KMS-11 (cell line): ENCODE data around the gene RARB.

Source experiments
- H2AFZ ChIP-seq: fragments of 200-600 bp; sonication (generic); 2 replicates; pipeline ENCODE4 v1.6.1; 2016; ENCODE audit warnings: antibody characterized with exemption, mixed run types, low read depth
- H3K27ac ChIP-seq: fragments of 200-600 bp; sonication (generic); 2 replicates; pipeline ENCODE4 v1.6.1; 2016; ENCODE audit warnings: mild to moderate bottlenecking, mixed run types
- H3K27me3 ChIP-seq: fragments of 200-600 bp; sonication (generic); 2 replicates; pipeline ENCODE4 v1.6.1; 2017; ENCODE audit warnings: mild to moderate bottlenecking, low read depth, mixed run types, moderate library complexity; ENCODE audit not compliant: insufficient read depth
- H3K36me3 ChIP-seq: fragments of 200-600 bp; sonication (generic); 2 replicates; pipeline ENCODE4 v1.6.1; 2017; ENCODE audit warnings: mild to moderate bottlenecking, mixed run types; ENCODE audit not compliant: insufficient read depth
- H3K4me1 ChIP-seq: fragments of 200-600 bp; sonication (generic); 2 replicates; pipeline ENCODE4 v1.6.1; 2016; ENCODE audit warnings: mild to moderate bottlenecking, low read depth, mixed run types; ENCODE audit not compliant: poor library complexity, severe bottlenecking
- H3K4me2 ChIP-seq: fragments of 200-600 bp; sonication (generic); 2 replicates; pipeline ENCODE4 v1.7.0; 2016; ENCODE audit warnings: mild to moderate bottlenecking, mixed run types
- H3K4me3 ChIP-seq: fragments of 200-600 bp; sonication (generic); IDR thresholded peaks from 2 replicates; pipeline ENCODE4 v1.6.1; 2017; ENCODE audit warnings: low read depth, low read length, mixed read lengths; ENCODE audit not compliant: insufficient read depth
- H3K79me2 ChIP-seq: fragments of 200-600 bp; sonication (generic); 2 replicates; pipeline ENCODE4 v1.6.1; 2016; ENCODE audit warnings: low read depth, mixed run types; ENCODE audit not compliant: insufficient read depth
- H3K9ac ChIP-seq: fragments of 200-600 bp; sonication (generic); 2 replicates; pipeline ENCODE4 v1.6.1; 2016; ENCODE audit warnings: mild to moderate bottlenecking, mixed run types
- H4K20me1 ChIP-seq: fragments of 200-600 bp; sonication (generic); 2 replicates; pipeline ENCODE4 v1.6.1; 2016; ENCODE audit warnings: mild to moderate bottlenecking, mixed run types; ENCODE audit not compliant: insufficient read depth
- TF ChIP-seq, protein P1 (sequence below): fragments of 200-600 bp; sonication (generic); conservative IDR thresholded peaks from 2 replicates; pipeline ENCODE4 v1.6.1; 2017; ENCODE audit warnings: low read depth, mild to moderate bottlenecking, antibody characterized with exemption, low read length, moderate library complexity, mixed read lengths

The RARB gene

DNA sequence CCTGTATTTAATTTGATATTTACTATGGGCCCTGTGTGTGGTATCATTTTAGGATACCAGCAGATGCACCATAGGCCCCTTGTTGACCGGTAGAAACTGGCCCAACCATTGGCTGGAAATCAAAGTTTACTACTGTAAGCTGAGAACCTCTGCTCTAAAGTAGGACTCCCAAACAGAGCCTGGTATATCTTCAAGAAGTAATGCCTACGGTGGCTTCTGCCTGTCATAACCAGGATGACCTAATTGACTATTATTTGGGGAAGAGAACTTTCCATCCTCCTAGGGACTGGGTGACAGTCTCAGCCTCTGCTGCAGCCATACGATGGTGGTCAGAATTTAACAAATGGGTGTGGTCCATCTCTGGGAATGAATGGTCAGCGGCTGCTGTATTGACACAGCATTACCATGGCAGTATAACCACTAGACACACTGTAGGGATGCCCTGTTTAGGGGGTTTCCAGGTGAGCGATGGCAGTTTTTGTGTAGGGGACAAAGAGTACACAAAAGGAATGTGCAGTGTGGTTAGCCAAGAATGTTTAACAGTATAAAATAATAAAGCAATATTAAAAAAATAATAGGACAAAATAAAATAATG, 37.3 kb downstream of the RARB start:
- Histone ChIP-seq H3K27ac (no peak overlapping the region), H3K4me2 (no peak overlapping the region), H3K9ac (no peak overlapping the region)

DNA sequence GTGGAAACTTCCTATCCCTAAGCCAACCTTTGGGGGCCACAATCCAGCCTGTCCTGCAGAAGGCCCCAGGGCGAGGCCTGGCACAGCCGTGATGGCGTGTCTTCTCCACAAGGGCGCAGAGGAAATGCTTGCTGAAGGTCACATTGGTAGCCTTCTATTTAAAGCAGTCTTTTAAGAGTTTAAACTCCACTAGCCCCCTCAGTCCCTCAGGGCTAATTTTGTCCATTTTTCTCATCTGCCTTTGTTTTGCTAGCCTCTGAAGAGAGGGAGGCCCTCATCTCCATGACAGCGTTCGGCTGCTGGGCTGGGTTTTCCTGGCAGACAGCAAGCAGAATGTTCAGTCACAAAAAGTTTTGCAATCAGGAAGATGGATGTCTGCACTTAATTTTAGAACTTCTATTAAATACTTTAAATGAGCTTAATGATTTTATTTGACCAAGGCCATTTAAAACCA, 40.8 kb downstream of the RARB start:
- Histone ChIP-seq H4K20me1 (no peaks in the 10 kb centered on the region), H3K36me3 (no peaks in the 10 kb centered on the region), H3K4me3 (no peak overlapping the region), H3K9ac (no peak overlapping the region), H3K4me2 (no peak overlapping the region), H2AFZ (no peak overlapping the region), H3K79me2 (no peaks in the 10 kb centered on the region), H3K4me1 (peaks cover 14% of the 10 kb centered on the region), H3K27ac (no peak overlapping the region), H3K27me3 (no peaks in the 10 kb centered on the region)
- TF ChIP-seq, protein P1, sequence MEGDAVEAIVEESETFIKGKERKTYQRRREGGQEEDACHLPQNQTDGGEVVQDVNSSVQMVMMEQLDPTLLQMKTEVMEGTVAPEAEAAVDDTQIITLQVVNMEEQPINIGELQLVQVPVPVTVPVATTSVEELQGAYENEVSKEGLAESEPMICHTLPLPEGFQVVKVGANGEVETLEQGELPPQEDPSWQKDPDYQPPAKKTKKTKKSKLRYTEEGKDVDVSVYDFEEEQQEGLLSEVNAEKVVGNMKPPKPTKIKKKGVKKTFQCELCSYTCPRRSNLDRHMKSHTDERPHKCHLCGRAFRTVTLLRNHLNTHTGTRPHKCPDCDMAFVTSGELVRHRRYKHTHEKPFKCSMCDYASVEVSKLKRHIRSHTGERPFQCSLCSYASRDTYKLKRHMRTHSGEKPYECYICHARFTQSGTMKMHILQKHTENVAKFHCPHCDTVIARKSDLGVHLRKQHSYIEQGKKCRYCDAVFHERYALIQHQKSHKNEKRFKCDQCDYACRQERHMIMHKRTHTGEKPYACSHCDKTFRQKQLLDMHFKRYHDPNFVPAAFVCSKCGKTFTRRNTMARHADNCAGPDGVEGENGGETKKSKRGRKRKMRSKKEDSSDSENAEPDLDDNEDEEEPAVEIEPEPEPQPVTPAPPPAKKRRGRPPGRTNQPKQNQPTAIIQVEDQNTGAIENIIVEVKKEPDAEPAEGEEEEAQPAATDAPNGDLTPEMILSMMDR: no peak

More for the DNA sequence above, 37.3 kb downstream of the RARB start:
- no peak overlapping the region for H2AFZ ChIP-seq
- no peaks in the 10 kb centered on the region for H4K20me1 ChIP-seq
- TF ChIP-seq, protein P1: no peak
- H3K36me3 ChIP-seq: no peaks in the 10 kb centered on the region
- no peak overlapping the region for H3K4me3 ChIP-seq
- H3K27me3 ChIP-seq: no peaks in the 10 kb centered on the region
- peaks cover 43% of the 10 kb centered on the region for H3K4me1 ChIP-seq
- no peaks in the 10 kb centered on the region for H3K79me2 ChIP-seq

DNA sequence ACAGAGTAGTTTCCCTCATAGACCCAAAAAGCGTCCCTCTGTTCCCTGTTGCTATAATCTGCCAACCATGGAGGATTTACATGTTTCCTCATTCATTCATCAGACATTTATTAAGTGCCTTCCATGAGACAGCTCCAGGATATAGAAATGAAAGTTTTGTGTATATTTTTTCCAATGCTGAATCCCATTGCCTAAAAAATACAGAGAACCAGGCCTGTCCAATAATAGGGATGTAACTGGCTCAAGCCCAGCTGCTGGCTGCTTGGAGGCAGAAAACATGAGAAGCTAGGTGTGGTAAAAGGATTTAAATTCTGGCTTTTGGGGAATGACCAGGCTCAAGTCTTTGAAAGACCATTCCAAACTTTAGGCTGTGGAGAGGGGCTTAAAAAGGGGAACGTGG, 41.5 kb downstream of the RARB start:
- Histone ChIP-seq H3K27ac (no peak overlapping the region), H3K4me2 (no peak overlapping the region), H2AFZ (no peak overlapping the region), H3K79me2 (no peaks in the 10 kb centered on the region), H3K4me3 (no peak overlapping the region), H3K27me3 (no peaks in the 10 kb centered on the region), H3K4me1 (peaks cover 10% of the 10 kb centered on the region), H4K20me1 (no peaks in the 10 kb centered on the region), H3K9ac (no peak overlapping the region), H3K36me3 (no peaks in the 10 kb centered on the region)
- TF ChIP-seq, protein P1: no peak

DNA sequence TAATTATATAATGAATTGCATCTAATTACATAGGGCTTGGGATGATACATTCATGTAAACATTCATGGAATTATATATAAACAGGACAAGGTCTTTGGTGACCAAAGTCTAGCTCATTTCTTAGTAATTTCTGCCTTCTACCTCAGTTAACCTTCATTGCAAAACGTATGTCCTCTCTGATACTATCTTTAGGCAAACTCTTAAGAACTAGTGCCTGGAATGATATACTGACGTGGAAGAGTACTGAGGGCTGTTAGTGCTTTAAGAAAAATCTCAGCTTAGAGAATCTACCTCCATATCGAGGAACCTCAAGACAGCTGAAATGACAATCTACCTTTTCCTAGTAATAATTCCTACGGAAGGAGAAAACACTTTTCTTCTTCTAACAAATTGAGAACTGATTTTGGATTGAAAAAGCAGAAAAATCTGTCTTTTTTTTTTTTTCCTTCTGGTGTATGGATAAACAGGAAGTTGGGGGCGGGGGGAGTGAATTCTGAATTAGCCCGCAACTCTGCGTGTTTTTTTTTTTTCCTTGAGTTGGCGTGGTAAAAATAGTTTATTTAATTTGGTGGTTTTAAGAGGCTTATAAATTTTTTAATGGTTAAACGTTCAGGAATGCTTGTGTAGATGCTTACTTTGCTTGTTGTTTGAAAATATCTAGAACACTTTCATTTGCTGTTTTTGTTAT, 43.2 kb downstream of the RARB start:
- Histone ChIP-seq H3K4me3 (no peak overlapping the region), H3K36me3 (no peaks in the 10 kb centered on the region), H3K27ac (no peak overlapping the region), H3K4me2 (no peak overlapping the region), H3K4me1 (no peaks in the 10 kb centered on the region), H2AFZ (no peak overlapping the region), H3K27me3 (no peaks in the 10 kb centered on the region), H3K79me2 (no peaks in the 10 kb centered on the region), H4K20me1 (no peaks in the 10 kb centered on the region), H3K9ac (no peak overlapping the region)
- TF ChIP-seq, protein P1: no peak
